ENCODE measurements around the gene RNF213.

The RNF213 gene

GRCh38 chr17:80222376-80223141, 38.1 kb upstream of the RNF213 start:
- no peak overlapping the region for H3K4me3 ChIP-seq (ENCODE audit: low read depth, low read length)
- DNase-seq (ENCODE audit: low read depth): no peak
- no peak for TF ChIP-seq MYC (IDR thresholded peaks at IDR 0.05; ENCODE audit: low read depth, low read length)
- TF ChIP-seq POLR2A (IDR thresholded peaks at IDR 0.05; ENCODE audit: extremely low read depth, insufficient read length): no peak

GRCh38 chr17:80223142-80223815, 37.4 kb upstream of the RNF213 start:
- DNase-seq (ENCODE audit: low read depth): no peak
- H3K4me3 ChIP-seq (ENCODE audit: low read depth, low read length): no peak overlapping the region
- TF ChIP-seq, protein P1, sequence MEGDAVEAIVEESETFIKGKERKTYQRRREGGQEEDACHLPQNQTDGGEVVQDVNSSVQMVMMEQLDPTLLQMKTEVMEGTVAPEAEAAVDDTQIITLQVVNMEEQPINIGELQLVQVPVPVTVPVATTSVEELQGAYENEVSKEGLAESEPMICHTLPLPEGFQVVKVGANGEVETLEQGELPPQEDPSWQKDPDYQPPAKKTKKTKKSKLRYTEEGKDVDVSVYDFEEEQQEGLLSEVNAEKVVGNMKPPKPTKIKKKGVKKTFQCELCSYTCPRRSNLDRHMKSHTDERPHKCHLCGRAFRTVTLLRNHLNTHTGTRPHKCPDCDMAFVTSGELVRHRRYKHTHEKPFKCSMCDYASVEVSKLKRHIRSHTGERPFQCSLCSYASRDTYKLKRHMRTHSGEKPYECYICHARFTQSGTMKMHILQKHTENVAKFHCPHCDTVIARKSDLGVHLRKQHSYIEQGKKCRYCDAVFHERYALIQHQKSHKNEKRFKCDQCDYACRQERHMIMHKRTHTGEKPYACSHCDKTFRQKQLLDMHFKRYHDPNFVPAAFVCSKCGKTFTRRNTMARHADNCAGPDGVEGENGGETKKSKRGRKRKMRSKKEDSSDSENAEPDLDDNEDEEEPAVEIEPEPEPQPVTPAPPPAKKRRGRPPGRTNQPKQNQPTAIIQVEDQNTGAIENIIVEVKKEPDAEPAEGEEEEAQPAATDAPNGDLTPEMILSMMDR (IDR thresholded peaks at IDR 0.05; ENCODE audit: low read depth, low read length): no peak
- TF ChIP-seq MAX (IDR thresholded peaks at IDR 0.05; ENCODE audit: low read depth, low read length) (no peak), POLR2A (IDR thresholded peaks at IDR 0.05; ENCODE audit: extremely low read depth, insufficient read length) (no peak), MYC (IDR thresholded peaks at IDR 0.05; ENCODE audit: low read depth, low read length) (no peak)

GRCh38 chr17:80223838-80224497, 36.7 kb upstream of the RNF213 start:
- TF ChIP-seq POLR2A (IDR thresholded peaks at IDR 0.05; ENCODE audit: extremely low read depth, insufficient read length) (no peak), MYC (IDR thresholded peaks at IDR 0.05; ENCODE audit: low read depth, low read length) (no peak), MAX (IDR thresholded peaks at IDR 0.05; ENCODE audit: low read depth, low read length) (no peak)
- TF ChIP-seq, protein P1 (IDR thresholded peaks at IDR 0.05; ENCODE audit: low read depth, low read length): no peak
- no peak overlapping the region for H3K4me3 ChIP-seq (ENCODE audit: low read depth, low read length)

DNA sequence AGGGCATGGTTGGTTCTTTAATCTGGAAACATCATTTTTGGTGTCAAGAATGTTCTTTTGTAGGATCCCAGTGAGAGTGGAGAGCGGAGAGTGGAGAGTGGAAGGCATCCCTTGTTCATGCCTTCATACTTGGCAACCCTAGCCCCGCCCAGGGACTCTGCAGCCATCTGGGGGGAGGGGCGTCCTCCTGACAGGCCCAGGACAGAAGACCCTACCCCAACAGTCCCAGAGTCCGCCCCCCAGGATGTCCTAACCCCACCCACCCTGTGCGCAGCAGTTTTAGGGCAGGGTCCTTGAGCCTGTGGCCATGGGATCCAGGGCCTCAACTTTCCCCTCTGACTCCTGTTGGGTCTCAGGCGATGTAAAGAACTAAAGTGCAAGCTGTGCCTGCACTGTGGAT, 36.0 kb upstream of the RNF213 start:
- DNase-seq (ENCODE audit: low read depth): no peak
- TF ChIP-seq POLR2A (IDR thresholded peaks at IDR 0.05; ENCODE audit: extremely low read depth, insufficient read length) (no peak), MAX (IDR thresholded peaks at IDR 0.05; ENCODE audit: low read depth, low read length) (no peak), MYC (IDR thresholded peaks at IDR 0.05; ENCODE audit: low read depth, low read length) (no peak)
- TF ChIP-seq, protein P1 (IDR thresholded peaks at IDR 0.05; ENCODE audit: low read depth, low read length): no peak
- H3K4me3 ChIP-seq (ENCODE audit: low read depth, low read length): no peak overlapping the region

More at GRCh38 chr17:80223838-80224497, 36.7 kb upstream of the RNF213 start:
- DNase-seq (ENCODE audit: low read depth): no peak

DNA sequence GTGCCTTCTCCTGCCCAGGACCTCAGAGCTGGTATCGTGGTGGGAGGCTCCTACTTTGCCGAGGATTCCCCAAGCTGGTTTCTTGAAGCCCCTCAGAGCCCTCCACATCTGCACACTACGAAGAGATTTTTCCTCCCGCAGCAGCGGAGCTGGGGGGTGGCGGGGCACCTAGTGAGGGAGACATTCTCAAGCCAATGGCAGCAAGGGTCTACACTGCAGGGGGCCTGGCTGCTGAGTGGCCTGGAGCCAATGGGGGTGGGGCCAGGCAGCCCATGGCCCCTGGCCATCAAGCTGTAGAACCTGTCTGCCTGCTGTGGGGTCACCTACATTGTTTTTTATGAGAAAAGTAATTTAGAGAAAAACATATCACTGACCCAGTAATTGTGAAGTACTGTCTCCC, 35.4 kb upstream of the RNF213 start:
- no peak for TF ChIP-seq MAX (IDR thresholded peaks at IDR 0.05; ENCODE audit: low read depth, low read length)
- no peak for TF ChIP-seq MYC (IDR thresholded peaks at IDR 0.05; ENCODE audit: low read depth, low read length)
- TF ChIP-seq, protein P1 (IDR thresholded peaks at IDR 0.05; ENCODE audit: low read depth, low read length): no peak
- no peak for TF ChIP-seq POLR2A (IDR thresholded peaks at IDR 0.05; ENCODE audit: extremely low read depth, insufficient read length)
- no peak for DNase-seq (ENCODE audit: low read depth)
- H3K4me3 ChIP-seq (ENCODE audit: low read depth, low read length): no peak overlapping the region

DNA sequence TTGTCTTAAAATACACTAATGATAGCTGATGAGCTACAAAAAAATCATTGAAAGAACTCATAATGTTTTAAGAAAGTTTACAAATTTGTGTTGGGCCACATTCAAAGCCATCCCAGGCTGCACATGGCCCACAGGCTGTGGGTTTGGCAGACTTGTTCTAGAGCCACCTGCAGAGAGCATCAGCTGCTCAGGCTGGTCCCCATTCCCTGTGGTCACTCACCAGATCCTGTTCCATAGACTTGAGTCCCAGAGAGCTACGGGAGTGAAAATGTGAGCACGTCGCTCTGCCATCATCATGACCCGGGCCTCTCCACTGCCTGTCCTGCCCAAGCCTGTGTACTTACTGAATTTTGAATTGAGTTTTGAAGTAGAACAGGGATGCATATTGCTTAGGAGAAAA, 33.5 kb upstream of the RNF213 start:
- TF ChIP-seq, protein P1 (IDR thresholded peaks at IDR 0.05; ENCODE audit: low read depth, low read length): no peak
- no peak for TF ChIP-seq MYC (IDR thresholded peaks at IDR 0.05; ENCODE audit: low read depth, low read length)
- no peak for TF ChIP-seq MAX (IDR thresholded peaks at IDR 0.05; ENCODE audit: low read depth, low read length)
- TF ChIP-seq POLR2A (IDR thresholded peaks at IDR 0.05; ENCODE audit: extremely low read depth, insufficient read length): no peak
- H3K4me3 ChIP-seq (ENCODE audit: low read depth, low read length): no peak overlapping the region
- no peak for DNase-seq (ENCODE audit: low read depth)

Data from NB4 (cell line).